GM12873 (cell line): ENCODE data around the gene SIGLEC11.
"Not testable (repeated sequence)": the region's sequence is repeated elsewhere in the genome, so short reads cannot be mapped to it uniquely, and the experiment has no call there.

Experiments
- CTCF ChIP-seq: IDR thresholded peaks from 2 replicates; pipeline ENCODE4 v1.5.1; 2012; ENCODE audit warnings: low read depth, mild to moderate bottlenecking, moderate library complexity, low read length, control low read depth; ENCODE audit not compliant: insufficient read depth; ENCODE audit errors: missing control alignments

SIGLEC11 gene, protein sequence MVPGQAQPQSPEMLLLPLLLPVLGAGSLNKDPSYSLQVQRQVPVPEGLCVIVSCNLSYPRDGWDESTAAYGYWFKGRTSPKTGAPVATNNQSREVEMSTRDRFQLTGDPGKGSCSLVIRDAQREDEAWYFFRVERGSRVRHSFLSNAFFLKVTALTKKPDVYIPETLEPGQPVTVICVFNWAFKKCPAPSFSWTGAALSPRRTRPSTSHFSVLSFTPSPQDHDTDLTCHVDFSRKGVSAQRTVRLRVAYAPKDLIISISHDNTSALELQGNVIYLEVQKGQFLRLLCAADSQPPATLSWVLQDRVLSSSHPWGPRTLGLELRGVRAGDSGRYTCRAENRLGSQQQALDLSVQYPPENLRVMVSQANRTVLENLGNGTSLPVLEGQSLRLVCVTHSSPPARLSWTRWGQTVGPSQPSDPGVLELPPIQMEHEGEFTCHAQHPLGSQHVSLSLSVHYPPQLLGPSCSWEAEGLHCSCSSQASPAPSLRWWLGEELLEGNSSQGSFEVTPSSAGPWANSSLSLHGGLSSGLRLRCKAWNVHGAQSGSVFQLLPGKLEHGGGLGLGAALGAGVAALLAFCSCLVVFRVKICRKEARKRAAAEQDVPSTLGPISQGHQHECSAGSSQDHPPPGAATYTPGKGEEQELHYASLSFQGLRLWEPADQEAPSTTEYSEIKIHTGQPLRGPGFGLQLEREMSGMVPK

GRCh38 chr19:49960980-49961379 is at the start of gene SIGLEC11:
SIGLEC11 (minus strand) TSS chr19:49961172; CDS start chr19:49961081, 91 bp downstream.
- TF ChIP-seq CTCF = not testable (repeated sequence)

GRCh38 chr19:50008532-50008931 is 47.6 kb upstream of the SIGLEC11 start:
- peak; percentile 17 for TF ChIP-seq CTCF

DNA sequence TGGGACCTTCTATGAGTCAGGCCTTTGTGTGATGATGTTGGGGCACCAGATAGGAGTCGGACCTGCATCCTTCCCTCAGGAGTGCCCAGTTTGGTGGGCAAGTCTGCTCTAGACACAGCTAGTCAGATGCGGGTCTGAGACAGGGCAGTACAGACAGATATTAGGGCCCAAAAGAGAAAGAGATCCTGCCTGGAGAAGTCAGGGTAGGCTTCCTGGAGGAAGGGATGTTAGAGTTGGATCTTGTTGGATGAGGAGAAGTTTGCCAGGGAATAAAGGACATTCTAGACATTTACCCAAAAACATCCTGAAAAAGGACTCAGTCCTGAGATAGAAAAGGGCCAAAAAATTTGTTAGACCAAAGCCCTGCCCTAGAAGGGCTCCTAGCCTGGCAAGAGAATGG is 47.0 kb upstream of the SIGLEC11 start:
- TF ChIP-seq CTCF = no peak

GRCh38 chr19:50007170-50007569 is 46.2 kb upstream of the SIGLEC11 start:
- TF ChIP-seq CTCF = no peak

DNA sequence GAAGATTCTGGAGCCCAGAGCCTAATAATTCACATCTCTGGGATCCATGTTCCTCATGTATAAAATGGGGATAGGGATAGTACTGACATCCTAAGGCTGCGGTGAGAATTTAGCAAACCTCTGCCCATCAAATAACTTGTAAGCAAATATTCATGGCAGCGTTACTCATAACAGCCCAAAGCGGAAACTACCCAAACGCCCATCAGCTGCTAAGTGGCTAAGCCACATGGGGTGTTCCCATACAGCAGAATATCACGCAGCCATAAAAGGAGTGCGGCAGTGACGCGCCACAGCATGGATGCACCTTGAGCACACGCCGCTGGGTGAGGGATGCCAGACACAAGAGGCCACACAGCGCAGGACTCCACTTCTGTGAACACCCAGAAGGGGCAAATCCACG is 44.5 kb upstream of the SIGLEC11 start:
- TF ChIP-seq CTCF = no peak

DNA sequence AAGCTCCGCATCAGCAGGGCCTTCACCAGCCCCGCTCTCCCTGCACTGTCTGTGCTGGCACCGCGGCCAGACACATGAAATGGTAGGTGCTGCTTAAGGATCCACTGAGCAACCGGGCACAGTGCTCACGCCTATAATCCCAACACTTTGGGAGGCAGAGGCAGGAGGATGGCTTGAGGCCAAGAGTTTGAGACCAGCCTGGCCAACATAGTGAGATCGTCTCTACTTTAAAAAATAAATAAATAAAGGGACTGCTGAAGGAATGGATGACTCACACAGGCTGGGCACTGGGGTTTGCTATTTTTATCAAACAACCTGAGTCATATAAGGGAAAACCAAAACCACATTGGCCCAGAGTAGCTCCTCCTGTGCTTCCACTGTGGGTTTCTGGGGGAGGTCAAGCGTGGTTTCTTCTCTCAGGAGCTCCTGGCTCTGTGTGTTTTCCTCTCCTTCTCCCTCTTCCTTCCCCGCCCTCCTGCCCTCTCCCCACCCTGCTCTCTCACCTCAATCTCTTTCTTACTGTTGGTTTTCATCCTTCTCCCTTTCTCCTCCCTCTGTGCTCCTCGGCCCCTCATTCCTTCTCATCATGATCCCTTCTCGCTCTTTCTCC is 42.9 kb upstream of the SIGLEC11 start:
- no peak for TF ChIP-seq CTCF

DNA sequence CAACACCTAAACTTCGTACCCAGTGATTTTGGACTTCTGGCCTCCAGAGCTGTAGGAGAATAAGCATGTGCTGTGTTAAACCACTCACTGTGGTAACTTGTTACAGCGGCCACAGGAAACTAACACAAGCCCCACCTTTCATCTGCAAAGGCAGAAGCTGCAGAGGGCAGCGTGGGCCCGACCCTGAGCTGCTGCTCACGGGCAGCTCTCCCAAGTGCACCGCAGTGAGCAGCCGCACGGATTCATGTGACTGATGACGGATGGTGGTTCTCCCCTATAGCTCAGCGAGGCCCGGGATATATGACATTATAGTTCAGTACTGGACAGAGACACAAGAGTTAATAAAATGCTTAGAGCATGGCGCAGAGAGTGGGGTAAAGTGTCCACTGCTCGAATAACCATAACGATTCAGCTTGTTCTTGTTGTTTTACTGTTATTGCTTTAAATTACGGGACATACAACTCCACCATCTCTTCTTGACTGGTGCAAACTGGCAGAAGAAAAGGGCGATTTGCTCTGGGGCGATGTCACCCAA is 42.3 kb upstream of the SIGLEC11 start:
- TF ChIP-seq CTCF = no peak
